Measurements from ENCODE around the gene KCNK6.

Gene KCNK6

GRCh38 chr19:38310986-38311385, 8.7 kb upstream of the KCNK6 start:
- no peak for FAIRE-seq
- TF ChIP-seq POLR2A (IDR thresholded peaks at IDR 0.05; ENCODE audit: low read depth, low read length) (no peak), TAF1 (IDR thresholded peaks at IDR 0.05; ENCODE audit: borderline replicate concordance, low read depth, low read length) (no peak), POLR2AphosphoS5 (IDR thresholded peaks at IDR 0.05; ENCODE audit: low read depth, low read length) (no peak)
- no peak for DNase-seq (ENCODE audit: insufficient read length)

GRCh38 chr19:38315657-38316476, 3.8 kb upstream of the KCNK6 start, which contains the start of gene YIF1B:
Gene YIF1B, minus strand, starts transcription at chr19:38315947. Its CDS starts 30 bp downstream, at chr19:38315917.
- TF ChIP-seq TAF1 (IDR thresholded peaks at IDR 0.05; ENCODE audit: borderline replicate concordance, low read depth, low read length) (no peak), POLR2A (IDR thresholded peaks at IDR 0.05; ENCODE audit: low read depth, low read length) (no peak; the same call in 1 of the 2 replicates), POLR2AphosphoS5 (IDR thresholded peaks at IDR 0.05; ENCODE audit: low read depth, low read length) (no peak)
- FAIRE-seq (peak; percentile 97), DNase-seq (ENCODE audit: insufficient read length) (peak; percentile 96)

GRCh38 chr19:38316477-38317067, 3.1 kb upstream of the KCNK6 start:
- DNase-seq (ENCODE audit: insufficient read length): no peak
- TF ChIP-seq POLR2AphosphoS5 (IDR thresholded peaks at IDR 0.05; ENCODE audit: low read depth, low read length): no peak
- no peak for TF ChIP-seq TAF1 (IDR thresholded peaks at IDR 0.05; ENCODE audit: borderline replicate concordance, low read depth, low read length)
- no peak for TF ChIP-seq POLR2A (IDR thresholded peaks at IDR 0.05; ENCODE audit: low read depth, low read length)
- FAIRE-seq: peak; percentile 36

- DNase-seq (ENCODE audit: insufficient read length) (no peak), FAIRE-seq (peak; percentile 74)
- TF ChIP-seq POLR2A (IDR thresholded peaks at IDR 0.05; ENCODE audit: low read depth, low read length): no peak
- TF ChIP-seq POLR2AphosphoS5 (IDR thresholded peaks at IDR 0.05; ENCODE audit: low read depth, low read length): no peak
- no peak for TF ChIP-seq TAF1 (IDR thresholded peaks at IDR 0.05; ENCODE audit: borderline replicate concordance, low read depth, low read length)
Observed at GRCh38 chr19:38317104-38317612, 2.5 kb upstream of the KCNK6 start.

- TF ChIP-seq POLR2A (IDR thresholded peaks at IDR 0.05; ENCODE audit: low read depth, low read length) (no peak), TAF1 (IDR thresholded peaks at IDR 0.05; ENCODE audit: borderline replicate concordance, low read depth, low read length) (no peak), POLR2AphosphoS5 (IDR thresholded peaks at IDR 0.05; ENCODE audit: low read depth, low read length) (no peak)
- DNase-seq (ENCODE audit: insufficient read length) (no peak), FAIRE-seq (no peak)
Observed at GRCh38 chr19:38318660-38319059, 985 bp upstream of the KCNK6 start.

GRCh38 chr19:38320969-38321339, 1.3 kb downstream of the KCNK6 start:
- DNase-seq (ENCODE audit: insufficient read length) (no peak), FAIRE-seq (no peak)
- TF ChIP-seq POLR2A (IDR thresholded peaks at IDR 0.05; ENCODE audit: low read depth, low read length): no peak
- no peak for TF ChIP-seq TAF1 (IDR thresholded peaks at IDR 0.05; ENCODE audit: borderline replicate concordance, low read depth, low read length)
- no peak for TF ChIP-seq POLR2AphosphoS5 (IDR thresholded peaks at IDR 0.05; ENCODE audit: low read depth, low read length)

- TF ChIP-seq POLR2AphosphoS5 (IDR thresholded peaks at IDR 0.05; ENCODE audit: low read depth, low read length) (no peak), TAF1 (IDR thresholded peaks at IDR 0.05; ENCODE audit: borderline replicate concordance, low read depth, low read length) (no peak), POLR2A (IDR thresholded peaks at IDR 0.05; ENCODE audit: low read depth, low read length) (no peak)
- no peak for FAIRE-seq
- DNase-seq (ENCODE audit: insufficient read length): no peak
Observed at GRCh38 chr19:38321646-38322196, 2.1 kb downstream of the KCNK6 start.

GRCh38 chr19:38323291-38323690, 3.6 kb downstream of the KCNK6 start:
- TF ChIP-seq POLR2A (IDR thresholded peaks at IDR 0.05; ENCODE audit: low read depth, low read length): no peak
- DNase-seq (ENCODE audit: insufficient read length) (no peak), FAIRE-seq (no peak)

GRCh38 chr19:38324431-38324830, 4.8 kb downstream of the KCNK6 start:
- TF ChIP-seq POLR2A (IDR thresholded peaks at IDR 0.05; ENCODE audit: low read depth, low read length) (no peak), TAF1 (IDR thresholded peaks at IDR 0.05; ENCODE audit: borderline replicate concordance, low read depth, low read length) (no peak), POLR2AphosphoS5 (IDR thresholded peaks at IDR 0.05; ENCODE audit: low read depth, low read length) (no peak)
- FAIRE-seq (no peak), DNase-seq (ENCODE audit: insufficient read length) (no peak)

- TF ChIP-seq TAF1 (IDR thresholded peaks at IDR 0.05; ENCODE audit: borderline replicate concordance, low read depth, low read length) (no peak), POLR2A (IDR thresholded peaks at IDR 0.05; ENCODE audit: low read depth, low read length) (no peak), POLR2AphosphoS5 (IDR thresholded peaks at IDR 0.05; ENCODE audit: low read depth, low read length) (no peak)
- DNase-seq (ENCODE audit: insufficient read length): no peak
- FAIRE-seq: no peak
Observed at GRCh38 chr19:38326591-38326990, 6.9 kb downstream of the KCNK6 start.

- DNase-seq (ENCODE audit: insufficient read length) (no peak), FAIRE-seq (no peak)
- TF ChIP-seq POLR2AphosphoS5 (IDR thresholded peaks at IDR 0.05; ENCODE audit: low read depth, low read length) (no peak), POLR2A (IDR thresholded peaks at IDR 0.05; ENCODE audit: low read depth, low read length) (no peak), TAF1 (IDR thresholded peaks at IDR 0.05; ENCODE audit: borderline replicate concordance, low read depth, low read length) (no peak)
Observed at GRCh38 chr19:38329651-38330050, 10.0 kb downstream of the KCNK6 start.
